RWPE2 (cell line): ENCODE measurements around the gene ZBTB11.

Experiments
- ATAC-seq: fragments of 200-7000 bp; cut with Tn5 transposase; 3 replicates; pipeline ENCODE4 v1.9.1; 2021; ENCODE audit warnings: low read depth
- DNase-seq: peaks from one replicate; pipeline ENCODE4 v3.0.0-alpha.2; 2020; ENCODE audit warnings: low spot score
- H3K27ac ChIP-seq: fragments of 450-650 bp; 2 replicates; pipeline ENCODE4 v1.5.1; 2017; ENCODE audit warnings: mild to moderate bottlenecking; ENCODE audit not compliant: poor library complexity, severe bottlenecking
- H3K27me3 ChIP-seq: fragments of 250-450 bp; sonication (Bioruptor Pico); 2 replicates; pipeline ENCODE4 v1.5.1; 2021; ENCODE audit warnings: mild to moderate bottlenecking, moderate library complexity; ENCODE audit not compliant: insufficient read depth, poor library complexity, severe bottlenecking
- H3K36me3 ChIP-seq: fragments of 250-450 bp; sonication (Bioruptor Pico); 2 replicates; pipeline ENCODE4 v1.5.1; 2020; ENCODE audit warnings: low read depth, mild to moderate bottlenecking, moderate library complexity
- H3K4me1 ChIP-seq: fragments of 250-450 bp; sonication (Bioruptor Pico); 2 replicates; pipeline ENCODE4 v1.5.1; 2021; ENCODE audit warnings: mild to moderate bottlenecking, moderate library complexity; ENCODE audit not compliant: insufficient read depth, poor library complexity, severe bottlenecking
- H3K4me3 ChIP-seq: fragments of 250-450 bp; sonication (Bioruptor Pico); 2 replicates; pipeline ENCODE4 v1.5.1; 2021; ENCODE audit warnings: mild to moderate bottlenecking, moderate library complexity; ENCODE audit not compliant: severe bottlenecking
- H3K9me3 ChIP-seq: fragments of 250-450 bp; sonication (Bioruptor Pico); 2 replicates; pipeline ENCODE4 v1.5.1; 2021; ENCODE audit warnings: mild to moderate bottlenecking, moderate library complexity; ENCODE audit not compliant: severe bottlenecking
- TF ChIP-seq, protein P1 (sequence below): fragments of 450-650 bp; IDR thresholded peaks from one replicate; pipeline ENCODE4 v1.5.1; 2017; ENCODE audit warnings: mild to moderate bottlenecking, moderate library complexity; ENCODE audit not compliant: poor library complexity, severe bottlenecking

Gene ZBTB11

DNA sequence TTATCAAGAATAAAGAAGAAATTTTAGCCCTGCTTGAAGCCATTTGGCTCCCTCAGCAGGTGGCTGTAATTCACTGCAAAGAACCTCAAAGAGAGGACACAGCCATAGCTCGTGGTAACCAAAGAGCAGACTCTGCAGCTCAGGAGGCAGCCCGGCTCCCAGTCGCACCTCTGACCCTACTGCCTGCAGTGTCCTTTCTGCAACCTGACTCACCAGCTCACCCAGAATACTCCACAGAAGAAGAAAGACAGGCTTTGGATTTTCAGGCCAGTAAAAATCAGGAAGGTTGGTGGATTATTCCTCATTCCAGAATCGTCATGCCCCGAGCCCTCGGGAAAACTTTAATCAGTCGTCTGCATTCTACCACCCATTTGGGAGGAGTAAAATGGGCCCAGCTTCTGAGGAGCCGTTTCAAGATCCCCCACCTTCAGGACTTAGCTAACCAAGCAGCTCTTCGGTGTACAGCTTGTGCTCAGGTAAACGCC lies 38.6 kb downstream of the ZBTB11 start:
- no peaks in the 10 kb centered on the region for H3K9me3 ChIP-seq
- ATAC-seq: peak; percentile 39; the same call in 1 of the 3 replicates
- TF ChIP-seq, protein P1, sequence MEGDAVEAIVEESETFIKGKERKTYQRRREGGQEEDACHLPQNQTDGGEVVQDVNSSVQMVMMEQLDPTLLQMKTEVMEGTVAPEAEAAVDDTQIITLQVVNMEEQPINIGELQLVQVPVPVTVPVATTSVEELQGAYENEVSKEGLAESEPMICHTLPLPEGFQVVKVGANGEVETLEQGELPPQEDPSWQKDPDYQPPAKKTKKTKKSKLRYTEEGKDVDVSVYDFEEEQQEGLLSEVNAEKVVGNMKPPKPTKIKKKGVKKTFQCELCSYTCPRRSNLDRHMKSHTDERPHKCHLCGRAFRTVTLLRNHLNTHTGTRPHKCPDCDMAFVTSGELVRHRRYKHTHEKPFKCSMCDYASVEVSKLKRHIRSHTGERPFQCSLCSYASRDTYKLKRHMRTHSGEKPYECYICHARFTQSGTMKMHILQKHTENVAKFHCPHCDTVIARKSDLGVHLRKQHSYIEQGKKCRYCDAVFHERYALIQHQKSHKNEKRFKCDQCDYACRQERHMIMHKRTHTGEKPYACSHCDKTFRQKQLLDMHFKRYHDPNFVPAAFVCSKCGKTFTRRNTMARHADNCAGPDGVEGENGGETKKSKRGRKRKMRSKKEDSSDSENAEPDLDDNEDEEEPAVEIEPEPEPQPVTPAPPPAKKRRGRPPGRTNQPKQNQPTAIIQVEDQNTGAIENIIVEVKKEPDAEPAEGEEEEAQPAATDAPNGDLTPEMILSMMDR: peak; percentile 19
- H3K36me3 ChIP-seq: no peaks in the 10 kb centered on the region
- H3K27ac ChIP-seq: no peak overlapping the region
- no peaks in the 10 kb centered on the region for H3K4me1 ChIP-seq
- H3K4me3 ChIP-seq: no peak overlapping the region
- H3K27me3 ChIP-seq: no peaks in the 10 kb centered on the region
- DNase-seq: no peak

DNA sequence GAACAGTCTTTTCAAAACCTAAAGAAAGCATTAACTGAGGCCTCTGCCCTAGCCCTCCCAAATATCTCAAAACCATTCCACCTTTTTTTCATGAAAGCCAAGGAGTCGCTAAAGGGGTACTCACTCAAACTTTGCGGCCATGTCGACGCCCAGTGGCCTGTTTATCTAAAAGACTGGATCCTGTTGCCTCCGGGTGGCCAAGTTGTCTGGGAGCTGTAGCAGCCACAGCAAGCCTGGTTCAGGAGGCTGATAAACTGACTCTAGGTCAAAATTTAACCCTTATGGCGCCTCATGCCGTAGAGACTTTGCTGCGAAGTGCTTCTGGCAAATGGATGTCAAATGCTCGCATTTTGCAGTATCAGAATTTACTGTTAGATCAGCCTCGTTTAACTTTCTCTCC lies 39.5 kb downstream of the ZBTB11 start:
- Histone ChIP-seq H3K4me3 (no peak overlapping the region), H3K4me1 (no peaks in the 10 kb centered on the region), H3K36me3 (no peaks in the 10 kb centered on the region), H3K27ac (no peak overlapping the region), H3K27me3 (no peaks in the 10 kb centered on the region), H3K9me3 (no peaks in the 10 kb centered on the region)
- no peak for DNase-seq
- ATAC-seq: no peak
- TF ChIP-seq, protein P1: no peak

DNA sequence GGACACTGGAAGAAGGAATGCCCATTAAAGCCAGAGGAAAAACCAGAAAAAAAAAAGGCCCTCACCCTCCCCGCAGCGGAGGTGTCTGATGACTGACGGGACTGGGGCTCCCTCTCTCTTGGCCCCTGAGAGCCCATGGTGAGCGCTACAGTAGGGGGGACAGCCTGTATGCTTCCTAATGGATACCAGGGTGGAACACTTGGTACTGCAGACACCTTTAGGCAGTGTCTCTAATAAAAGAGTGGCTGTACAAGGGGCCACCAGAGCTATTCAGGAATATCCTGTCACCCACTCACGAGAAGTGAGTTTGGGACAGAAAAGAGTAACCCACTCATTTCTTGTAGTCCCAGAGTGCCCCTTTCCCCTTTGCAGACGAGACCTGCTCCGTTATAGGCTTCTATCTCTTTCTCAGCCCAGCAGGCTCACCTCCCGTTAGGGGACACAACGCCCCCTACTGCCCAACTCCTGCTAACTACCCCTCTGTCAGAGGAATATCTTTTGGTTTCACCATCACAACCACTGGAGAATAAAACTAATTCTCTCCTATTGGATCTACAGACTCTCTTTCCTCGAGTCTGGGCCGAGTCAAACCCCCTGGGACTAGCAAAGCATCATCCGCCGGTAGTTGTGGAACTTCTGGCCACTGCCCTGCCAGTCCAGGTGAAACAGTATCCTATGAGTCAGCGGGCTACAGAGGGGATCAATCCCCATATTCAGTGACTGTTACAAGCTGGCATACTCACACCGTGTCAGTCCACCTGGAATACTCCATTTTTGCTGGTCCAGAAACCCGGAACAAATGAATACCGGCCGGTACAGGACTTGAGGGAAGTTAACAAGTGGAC lies 40.8 kb downstream of the ZBTB11 start:
- Histone ChIP-seq H3K27ac (no peak overlapping the region), H3K27me3 (no peaks in the 10 kb centered on the region), H3K4me1 (no peaks in the 10 kb centered on the region), H3K36me3 (no peaks in the 10 kb centered on the region), H3K9me3 (no peaks in the 10 kb centered on the region), H3K4me3 (no peak overlapping the region)
- TF ChIP-seq, protein P1: peak; percentile 45
- no peak for DNase-seq
- peak; percentile 58; the same call in 2 of the 3 replicates for ATAC-seq

DNA sequence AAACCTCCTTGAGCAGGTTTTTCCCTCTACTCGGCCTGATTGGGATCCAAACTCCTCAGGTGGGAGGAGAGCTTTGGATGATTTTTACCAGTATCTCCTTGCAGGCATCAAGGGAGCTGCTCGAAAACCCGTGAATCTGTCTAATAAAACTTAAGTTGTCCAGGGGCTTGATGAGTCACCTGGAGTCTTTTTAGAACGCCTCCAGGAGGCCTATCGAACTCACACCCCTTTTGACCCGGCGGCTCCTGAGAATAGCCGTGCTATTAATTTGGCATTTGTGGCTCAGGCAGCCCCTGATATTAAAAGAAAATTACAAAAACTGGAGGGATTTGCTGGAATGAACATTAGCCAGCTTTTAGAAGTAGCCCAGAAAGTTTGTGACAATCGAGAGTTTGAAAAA lies 41.6 kb downstream of the ZBTB11 start:
- ATAC-seq: no peak
- H3K27ac ChIP-seq: no peak overlapping the region
- no peak for DNase-seq
- TF ChIP-seq, protein P1: no peak
- no peaks in the 10 kb centered on the region for H3K27me3 ChIP-seq
- H3K9me3 ChIP-seq: no peaks in the 10 kb centered on the region
- H3K36me3 ChIP-seq: no peaks in the 10 kb centered on the region
- no peak overlapping the region for H3K4me3 ChIP-seq
- H3K4me1 ChIP-seq: no peaks in the 10 kb centered on the region

GRCh38 chr3:101634591-101635196 lies 42.2 kb downstream of the ZBTB11 start:
- no peak; the same call in 2 of the 3 replicates for ATAC-seq
- H3K27me3 ChIP-seq: no peaks in the 10 kb centered on the region
- DNase-seq: no peak
- no peak overlapping the region for H3K27ac ChIP-seq
- H3K36me3 ChIP-seq: no peaks in the 10 kb centered on the region
- H3K9me3 ChIP-seq: no peaks in the 10 kb centered on the region
- TF ChIP-seq, protein P1: no peak
- no peak overlapping the region for H3K4me3 ChIP-seq
- H3K4me1 ChIP-seq: no peaks in the 10 kb centered on the region
